ENCODE data around the gene PPFIBP2. TPM values are rescaled to one million over a fixed set of nuclear protein-coding genes. Genes with fewer than 3 reads are reported as not detected.
A peak's percentile ranks its signal among the peaks of the same experiment; 100 is the strongest.
"Not testable (repeated sequence)": the region's sequence is repeated elsewhere in the genome, so short reads cannot be mapped to it uniquely, and the experiment has no call there.

Gene PPFIBP2
- total RNA-seq, 1 donor from 2014 or later, result 112 TPM

DNA sequence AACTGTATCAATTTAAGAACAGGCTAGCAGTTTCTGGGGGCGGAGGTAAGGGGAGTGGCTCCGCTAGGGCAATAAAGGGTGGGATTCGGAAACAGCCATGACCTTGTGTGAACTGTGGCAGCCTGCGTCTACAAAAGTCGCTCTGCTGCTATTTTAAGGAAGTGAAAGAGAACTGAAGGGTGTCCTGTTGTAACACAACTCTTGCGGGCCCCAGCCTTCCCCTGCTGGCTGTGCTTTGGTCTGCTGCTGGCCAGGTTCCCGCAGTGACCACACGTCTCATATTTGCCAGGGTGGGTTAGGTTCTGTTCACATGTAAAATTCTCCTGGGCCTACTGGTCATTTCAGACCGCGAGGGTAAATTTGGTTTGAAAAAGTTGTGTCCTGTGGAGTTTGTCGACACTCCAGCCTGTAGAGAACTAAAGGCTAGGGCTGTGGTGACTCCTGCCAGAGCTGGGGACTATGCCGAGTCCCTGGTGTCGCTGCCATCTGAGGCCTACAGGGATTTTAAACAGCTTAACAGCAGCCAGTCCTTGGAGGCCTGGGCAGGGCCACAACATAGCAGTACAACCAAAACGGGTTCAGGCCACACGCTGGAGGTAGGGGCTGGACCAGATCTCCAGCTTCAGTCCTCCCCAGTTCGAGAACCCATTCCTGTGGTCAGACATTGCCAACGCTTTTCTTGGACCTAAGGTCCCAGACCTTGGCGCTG is 1.1 kb upstream of the PPFIBP2 start:
- CTCF ChIA-PET, result interaction anchor here (0.8 to 3.8 kb wide), 16 partner anchors 8 to 182 kb away, joined by 3 to 23 read pairs (median 5); no protein-coding TSS in a partner anchor
- POLR2A ChIA-PET, result interaction anchor here (0.9 to 5.4 kb wide), 24 partner anchors 8 to 160 kb away, joined by 3 to 91 read pairs (median 4); partner anchors contain the start of gene CYB5R2
- no peaks in the 10 kb centered on the region for H3K9me3 Mint-ChIP-seq

DNA sequence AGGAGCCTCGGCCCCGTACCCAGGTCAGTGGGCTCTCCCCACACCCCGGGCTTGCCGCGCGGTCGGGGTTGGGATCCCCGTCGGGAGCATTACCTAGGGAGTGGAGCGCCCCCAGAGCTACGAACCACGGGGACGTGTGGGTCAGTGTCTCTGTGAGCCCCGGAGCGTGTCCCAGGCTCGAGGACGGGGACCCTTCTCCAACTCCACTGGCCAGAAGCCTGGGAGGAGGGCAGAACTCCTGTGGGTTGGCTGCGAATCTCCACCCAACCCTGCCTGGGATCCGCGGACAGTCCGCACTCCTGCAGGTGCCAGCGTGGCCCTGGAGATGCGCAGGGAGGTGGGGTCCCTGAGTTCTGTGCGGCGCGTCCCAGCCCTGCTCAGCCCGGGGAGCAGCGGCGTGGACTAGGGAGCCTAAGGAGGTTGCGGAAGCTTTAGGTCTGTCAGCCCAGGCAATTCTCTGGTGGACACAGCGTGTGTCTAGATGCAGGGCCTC is 346 bp downstream of the PPFIBP2 start:
- peaks cover 47% of the 10 kb centered on the region for H3K4me1 Mint-ChIP-seq
- H3K4me3 Mint-ChIP-seq, result peak overlapping the region; percentile 92
- H3K27me3 Mint-ChIP-seq, result no peaks in the 10 kb centered on the region
- ChIA-PET CTCF (interaction anchor here (0.7 to 3.8 kb wide), 9 partner anchors 7 to 181 kb away, joined by 3 to 23 read pairs (median 7); no protein-coding TSS in a partner anchor), POLR2A (interaction anchor here (0.6 to 5.4 kb wide), 18 partner anchors 8 to 159 kb away, joined by 3 to 91 read pairs (median 6); partner anchors contain the start of gene CYB5R2)
- ATAC-seq (ENCODE audit: low read depth) (peak; percentile 9), DNase-seq (no peak)
- peaks cover 9% of the 10 kb centered on the region for H3K36me3 Mint-ChIP-seq (ENCODE audit: low read depth)
- peak overlapping the region; percentile 79 for H3K27ac Mint-ChIP-seq
- intact Hi-C loops (cut with micrococcal nuclease), result loop anchor here (5.0 to 10.0 kb wide), 7 partner anchors 93 to 1889 kb away; partner anchors contain the start of genes EIF3F, OR2D3, TAF10 and TRIM3
- H3K9me3 Mint-ChIP-seq, result peaks cover 4% of the 10 kb centered on the region
- TF ChIP-seq, protein P1, sequence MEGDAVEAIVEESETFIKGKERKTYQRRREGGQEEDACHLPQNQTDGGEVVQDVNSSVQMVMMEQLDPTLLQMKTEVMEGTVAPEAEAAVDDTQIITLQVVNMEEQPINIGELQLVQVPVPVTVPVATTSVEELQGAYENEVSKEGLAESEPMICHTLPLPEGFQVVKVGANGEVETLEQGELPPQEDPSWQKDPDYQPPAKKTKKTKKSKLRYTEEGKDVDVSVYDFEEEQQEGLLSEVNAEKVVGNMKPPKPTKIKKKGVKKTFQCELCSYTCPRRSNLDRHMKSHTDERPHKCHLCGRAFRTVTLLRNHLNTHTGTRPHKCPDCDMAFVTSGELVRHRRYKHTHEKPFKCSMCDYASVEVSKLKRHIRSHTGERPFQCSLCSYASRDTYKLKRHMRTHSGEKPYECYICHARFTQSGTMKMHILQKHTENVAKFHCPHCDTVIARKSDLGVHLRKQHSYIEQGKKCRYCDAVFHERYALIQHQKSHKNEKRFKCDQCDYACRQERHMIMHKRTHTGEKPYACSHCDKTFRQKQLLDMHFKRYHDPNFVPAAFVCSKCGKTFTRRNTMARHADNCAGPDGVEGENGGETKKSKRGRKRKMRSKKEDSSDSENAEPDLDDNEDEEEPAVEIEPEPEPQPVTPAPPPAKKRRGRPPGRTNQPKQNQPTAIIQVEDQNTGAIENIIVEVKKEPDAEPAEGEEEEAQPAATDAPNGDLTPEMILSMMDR (IDR thresholded peaks at IDR 0.05), result no peak

More for the DNA sequence above, 1.1 kb upstream of the PPFIBP2 start:
- H3K27me3 Mint-ChIP-seq, result no peaks in the 10 kb centered on the region
- ATAC-seq (ENCODE audit: low read depth) (peak; percentile 68), DNase-seq (peak; percentile 63)
- peaks cover 4% of the 10 kb centered on the region for H3K36me3 Mint-ChIP-seq (ENCODE audit: low read depth)
- peak overlapping the region; percentile 97 for H3K27ac Mint-ChIP-seq
- H3K4me3 Mint-ChIP-seq, result peak overlapping the region; percentile 92
- TF ChIP-seq, protein P1 (IDR thresholded peaks at IDR 0.05), result no peak
- intact Hi-C loops (cut with micrococcal nuclease), result loop anchor here (1.0 to 10.0 kb wide), 18 partner anchors 9 to 1888 kb away; partner anchors contain the start of genes EIF3F, OR2D3, TAF10 and TRIM3
- peaks cover 47% of the 10 kb centered on the region for H3K4me1 Mint-ChIP-seq

DNA sequence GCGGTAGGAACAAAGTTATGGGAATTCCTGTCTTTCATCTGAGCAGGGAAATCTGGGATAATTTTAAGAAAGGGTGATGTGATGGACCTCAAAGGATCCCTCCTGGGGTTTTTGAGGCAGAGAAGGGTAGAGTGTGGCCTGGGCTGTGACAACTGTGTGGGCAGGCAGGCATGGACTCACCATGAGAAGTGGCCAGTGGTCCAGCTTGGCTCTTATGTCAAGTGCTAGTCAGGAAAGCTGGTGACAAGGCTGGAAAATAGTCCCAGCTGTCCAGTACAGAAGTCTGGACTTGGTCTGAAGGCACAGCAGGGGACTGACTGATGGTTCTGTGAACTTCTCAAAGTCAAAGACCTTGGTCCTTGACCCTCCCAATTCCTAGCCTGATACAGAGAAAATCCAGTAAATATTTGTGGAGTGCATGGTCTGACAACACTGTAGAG is 1.7 kb downstream of the PPFIBP2 start:
- ChIA-PET POLR2A (interaction anchor here (0.6 to 5.4 kb wide), 7 partner anchors 14 to 150 kb away, joined by 3 to 91 read pairs (median 3); no protein-coding TSS in a partner anchor), CTCF (interaction anchor here (0.9 to 3.8 kb wide), 3 partner anchors 80 to 171 kb away, joined by 3 to 23 read pairs (median 4); no protein-coding TSS in a partner anchor)
- peaks cover 36% of the 10 kb centered on the region for H3K4me1 Mint-ChIP-seq
- H3K27ac Mint-ChIP-seq, result peak overlapping the region; percentile 74
- intact Hi-C loops (cut with micrococcal nuclease), result loop anchor here (10.0 kb wide), 3 partner anchors 591 to 1891 kb away; partner anchors contain the start of genes OR2D3, TRIM34 and ZNF215
- no peak for DNase-seq
- peak overlapping the region; percentile 92 for H3K4me3 Mint-ChIP-seq
- H3K9me3 Mint-ChIP-seq, result peaks cover 4% of the 10 kb centered on the region
- H3K36me3 Mint-ChIP-seq (ENCODE audit: low read depth), result peaks cover 9% of the 10 kb centered on the region
- ATAC-seq (ENCODE audit: low read depth), result no peak
- TF ChIP-seq, protein P1 (IDR thresholded peaks at IDR 0.05), result no peak
- no peaks in the 10 kb centered on the region for H3K27me3 Mint-ChIP-seq

DNA sequence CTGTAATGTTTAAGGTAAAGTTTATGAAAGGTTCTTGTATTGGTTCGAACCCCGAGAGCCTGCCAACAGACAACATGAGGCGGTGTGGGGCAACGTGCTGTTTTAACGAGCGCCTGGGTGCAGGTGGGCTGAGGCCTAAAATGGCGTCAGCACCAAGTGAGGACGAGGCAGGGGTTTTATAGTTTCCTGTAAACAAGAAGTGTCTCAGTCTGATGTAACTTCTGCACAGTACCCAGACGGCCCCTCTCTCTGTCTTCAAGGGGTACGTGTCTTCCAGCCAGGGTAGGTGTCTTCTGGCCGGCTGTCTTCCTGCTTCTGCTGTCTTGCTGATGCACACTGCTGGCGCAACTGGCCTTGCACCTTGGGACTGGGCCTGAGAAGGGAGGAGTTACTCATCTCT is 2.7 kb downstream of the PPFIBP2 start:
- H3K36me3 Mint-ChIP-seq (ENCODE audit: low read depth), result peaks cover 9% of the 10 kb centered on the region
- H3K4me3 Mint-ChIP-seq, result peak overlapping the region; percentile 92
- H3K27ac Mint-ChIP-seq, result peak overlapping the region; percentile 74
- ATAC-seq (ENCODE audit: low read depth) (no peak), DNase-seq (no peak)
- ChIA-PET POLR2A (interaction anchor here (1.0 to 1.1 kb wide), 3 partner anchors 13 to 74 kb away, joined by 3 read pairs; no protein-coding TSS in a partner anchor), CTCF (no interaction called here)
- peaks cover 25% of the 10 kb centered on the region for H3K4me1 Mint-ChIP-seq
- H3K27me3 Mint-ChIP-seq, result no peaks in the 10 kb centered on the region
- intact Hi-C loops (cut with micrococcal nuclease), result loop anchor here (10.0 kb wide), 3 partner anchors 592 to 1892 kb away; partner anchors contain the start of genes OR2D3, TRIM34 and ZNF215
- H3K9me3 Mint-ChIP-seq, result peaks cover 4% of the 10 kb centered on the region
- TF ChIP-seq, protein P1 (IDR thresholded peaks at IDR 0.05), result no peak

DNA sequence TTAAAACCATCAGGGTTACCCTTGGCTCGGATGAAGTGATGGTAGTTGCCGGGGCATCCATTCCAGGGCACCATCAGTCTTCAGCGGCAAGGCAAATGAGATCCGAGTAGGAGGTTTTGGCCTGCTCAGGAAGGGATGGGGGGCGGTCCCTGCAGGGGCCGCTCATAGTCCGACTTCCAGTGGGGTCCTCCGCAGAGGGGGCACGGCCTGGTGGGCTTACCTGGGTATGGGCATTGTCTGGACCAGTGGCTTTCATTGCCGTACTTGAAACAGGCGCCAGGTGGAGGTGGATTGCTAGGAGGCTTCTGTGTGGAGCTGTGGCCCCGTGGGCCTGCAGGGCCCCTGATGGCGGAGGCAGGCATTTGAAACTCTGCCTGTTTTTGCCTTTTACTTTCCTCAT is 3.9 kb downstream of the PPFIBP2 start:
- CTCF ChIA-PET; H3K27me3 Mint-ChIP-seq; H3K9me3 Mint-ChIP-seq; H3K4me3 Mint-ChIP-seq; DNase-seq; ATAC-seq (ENCODE audit: low read depth); H3K36me3 Mint-ChIP-seq (ENCODE audit: low read depth): not testable (repeated sequence)
- POLR2A ChIA-PET, result interaction anchor here (0.9 kb wide), 1 partner anchor 156 kb away, joined by 5 read pairs; the partner anchor contains the start of gene CYB5R2
- intact Hi-C loops (cut with micrococcal nuclease), result loop anchor here (10.0 kb wide), 3 partner anchors 593 to 1893 kb away; partner anchors contain the start of genes OR2D3, TRIM34 and ZNF215
- Mint-ChIP-seq H3K27ac (peak overlapping the region; percentile 74), H3K4me1 (peaks cover 13% of the 10 kb centered on the region)

Data from activated B cell treated with CpG ODN at 0.5 μM for 24 hours (primary cell).